ENCODE results near the gene CREB3L2. TPM values are rescaled to one million over a fixed set of nuclear protein-coding genes. Genes with fewer than 3 reads are reported as not detected.

The CREB3L2 gene
- total and polyA plus RNA-seq, 7 donors, result 2.2 to 14.7 (median 6.7) TPM

DNA sequence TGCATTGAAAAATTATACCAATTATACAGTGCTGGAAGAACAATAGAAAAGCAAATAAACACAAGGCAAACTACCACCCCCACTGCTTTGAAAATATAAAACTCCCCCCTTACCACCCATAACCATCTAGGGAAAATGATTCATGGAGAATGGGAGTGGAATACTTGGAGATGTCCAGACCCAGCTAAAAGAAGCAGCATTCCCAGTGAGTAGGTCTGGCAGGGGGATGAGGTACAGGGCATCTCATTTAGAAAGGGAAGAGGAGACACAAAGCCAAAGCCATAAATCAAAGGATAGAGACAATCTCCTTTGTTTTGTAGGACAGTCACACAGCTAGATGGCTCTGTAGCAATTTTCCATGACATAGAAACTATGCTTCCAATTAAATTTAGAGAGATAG, 119.1 kb downstream of the CREB3L2 start:
- DNase-seq (no peak), ATAC-seq (peak; percentile 37 to 70 (median 58))
- TF ChIP-seq, protein P1, sequence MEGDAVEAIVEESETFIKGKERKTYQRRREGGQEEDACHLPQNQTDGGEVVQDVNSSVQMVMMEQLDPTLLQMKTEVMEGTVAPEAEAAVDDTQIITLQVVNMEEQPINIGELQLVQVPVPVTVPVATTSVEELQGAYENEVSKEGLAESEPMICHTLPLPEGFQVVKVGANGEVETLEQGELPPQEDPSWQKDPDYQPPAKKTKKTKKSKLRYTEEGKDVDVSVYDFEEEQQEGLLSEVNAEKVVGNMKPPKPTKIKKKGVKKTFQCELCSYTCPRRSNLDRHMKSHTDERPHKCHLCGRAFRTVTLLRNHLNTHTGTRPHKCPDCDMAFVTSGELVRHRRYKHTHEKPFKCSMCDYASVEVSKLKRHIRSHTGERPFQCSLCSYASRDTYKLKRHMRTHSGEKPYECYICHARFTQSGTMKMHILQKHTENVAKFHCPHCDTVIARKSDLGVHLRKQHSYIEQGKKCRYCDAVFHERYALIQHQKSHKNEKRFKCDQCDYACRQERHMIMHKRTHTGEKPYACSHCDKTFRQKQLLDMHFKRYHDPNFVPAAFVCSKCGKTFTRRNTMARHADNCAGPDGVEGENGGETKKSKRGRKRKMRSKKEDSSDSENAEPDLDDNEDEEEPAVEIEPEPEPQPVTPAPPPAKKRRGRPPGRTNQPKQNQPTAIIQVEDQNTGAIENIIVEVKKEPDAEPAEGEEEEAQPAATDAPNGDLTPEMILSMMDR (IDR thresholded peaks at IDR 0.05), result no peak
- no peaks in the 10 kb centered on the region for H3K4me1 ChIP-seq
- intact Hi-C loops (cut with DNase I), result no loop called here
- no peak overlapping the region for H3K4me3 ChIP-seq
- H3K27ac ChIP-seq, result peak overlapping the region; percentile 65
- H3K27me3 ChIP-seq (ENCODE audit: insufficient read depth in 3 of 3, low read length in 2 of 3), result no peaks in the 10 kb centered on the region
- no peaks in the 10 kb centered on the region for H3K9me3 ChIP-seq
- H3K36me3 ChIP-seq (ENCODE audit: insufficient read depth in 1 of 2, low read depth in 1 of 2), result peaks cover 0 to 65% of the 10 kb centered on the region in 2 donors

DNA sequence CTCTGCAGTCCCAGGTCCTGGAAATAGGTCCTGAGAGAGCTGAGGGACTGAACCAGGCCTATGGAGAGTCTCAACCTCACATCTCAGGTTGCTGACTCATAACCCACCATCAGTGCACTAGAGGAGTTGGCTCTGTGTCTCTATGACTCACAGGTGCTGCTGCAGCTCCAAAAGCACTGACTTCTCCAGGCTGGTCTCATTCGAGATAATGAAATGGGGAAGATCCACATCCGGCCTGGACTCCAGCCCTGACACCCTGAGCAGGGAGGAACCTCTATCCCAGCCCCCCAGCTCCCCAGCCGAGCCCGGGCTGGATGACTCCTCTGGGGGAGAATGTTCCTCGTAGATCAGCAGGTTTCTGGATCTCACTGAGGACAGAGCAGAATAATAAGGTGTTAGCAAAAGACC, 119.6 kb downstream of the CREB3L2 start:
- Histone ChIP-seq H3K4me3 (no peak overlapping the region), H3K4me1 (no peaks in the 10 kb centered on the region), H3K27me3 (ENCODE audit: insufficient read depth in 3 of 3, low read length in 2 of 3) (no peaks in the 10 kb centered on the region), H3K9me3 (no peaks in the 10 kb centered on the region), H3K36me3 (ENCODE audit: insufficient read depth in 1 of 2, low read depth in 1 of 2) (peaks cover 0 to 65% of the 10 kb centered on the region in 2 donors), H3K27ac (peak overlapping the region; percentile 65)
- ATAC-seq (peak; percentile 86 to 95 (median 90)), DNase-seq (peak; percentile 52 to 74)
- WGBS, 3 donors, result 67 to 86% (median 75%) methylated on average over 5 of the region's 5 CpGs
- TF ChIP-seq, protein P1 (IDR thresholded peaks at IDR 0.05), result no peak
- intact Hi-C loops (cut with DNase I), result no loop called here

DNA sequence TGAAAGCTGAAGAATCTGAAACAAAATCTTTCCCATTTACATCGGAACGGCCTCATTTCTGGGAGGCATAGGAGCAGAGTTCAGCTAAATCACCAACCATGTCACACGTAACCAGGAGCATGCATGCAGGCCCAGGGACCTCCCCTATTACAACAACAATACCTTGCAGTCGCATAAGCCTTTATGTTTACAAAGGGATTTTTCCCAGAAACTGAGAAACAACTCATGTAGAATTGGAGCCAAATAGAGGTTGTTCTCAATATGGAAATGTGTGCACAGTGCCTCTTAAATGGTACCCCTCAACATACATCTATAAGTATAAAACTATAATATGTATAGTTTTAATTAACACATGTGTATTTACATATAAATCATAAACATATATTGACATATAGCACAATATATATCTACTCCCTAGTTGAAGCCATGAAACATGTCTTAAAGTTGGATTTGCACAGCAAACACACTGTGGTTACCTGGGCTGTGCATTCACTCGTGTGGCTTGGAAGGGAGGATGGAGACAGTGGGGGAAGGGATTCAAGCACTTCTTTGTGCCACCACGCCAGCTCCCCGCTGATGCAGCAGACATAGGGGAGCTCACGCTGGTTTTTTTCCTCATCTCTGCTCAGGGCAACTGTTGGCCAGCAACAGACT, 120.2 kb downstream of the CREB3L2 start:
- DNase-seq (no peak), ATAC-seq (no peak)
- H3K4me3 ChIP-seq, result no peak overlapping the region
- no peaks in the 10 kb centered on the region for H3K27me3 ChIP-seq (ENCODE audit: insufficient read depth in 3 of 3, low read length in 2 of 3)
- peaks cover 0 to 65% of the 10 kb centered on the region in 2 donors for H3K36me3 ChIP-seq (ENCODE audit: insufficient read depth in 1 of 2, low read depth in 1 of 2)
- TF ChIP-seq, protein P1 (IDR thresholded peaks at IDR 0.05), result no peak
- 97 to 100% (median 99%) methylated on average over 8 of the region's 8 CpGs for WGBS, 3 donors
- no peak overlapping the region for H3K27ac ChIP-seq
- intact Hi-C loops (cut with DNase I), result no loop called here
- no peaks in the 10 kb centered on the region for H3K9me3 ChIP-seq
- H3K4me1 ChIP-seq, result no peaks in the 10 kb centered on the region

DNA sequence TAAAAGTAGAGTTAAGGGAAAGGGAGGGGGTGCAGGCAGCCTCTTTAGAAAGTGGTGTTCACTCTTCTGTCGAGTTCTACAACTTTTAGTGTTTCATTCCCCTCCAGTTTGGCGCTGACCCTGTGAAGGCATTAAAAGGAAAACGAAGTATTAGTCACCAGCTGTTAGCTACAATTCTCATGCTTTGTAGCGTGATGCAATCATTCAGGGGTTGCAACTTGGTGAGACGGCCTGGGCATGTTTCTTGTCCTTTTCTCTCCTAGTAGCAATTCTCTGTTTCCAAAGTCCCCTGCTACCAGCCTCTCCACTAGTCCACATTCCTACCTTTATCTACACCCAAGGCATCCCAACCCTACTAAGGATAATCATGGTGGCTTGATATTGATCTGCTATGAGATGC, 121.5 kb downstream of the CREB3L2 start:
- DNase-seq, result no peak
- Histone ChIP-seq H3K27me3 (ENCODE audit: insufficient read depth in 3 of 3, low read length in 2 of 3) (no peaks in the 10 kb centered on the region), H3K9me3 (no peaks in the 10 kb centered on the region), H3K27ac (peak overlapping the region; percentile 78), H3K4me1 (peaks cover 2% of the 10 kb centered on the region), H3K36me3 (ENCODE audit: insufficient read depth in 1 of 2, low read depth in 1 of 2) (peaks cover 0 to 64% of the 10 kb centered on the region in 2 donors), H3K4me3 (no peak overlapping the region)
- intact Hi-C loops (cut with DNase I), result no loop called here
- TF ChIP-seq, protein P1 (IDR thresholded peaks at IDR 0.05), result no peak
- no peak for ATAC-seq
- 60 to 74% (median 63%) methylated on average over 5 of the region's 5 CpGs for WGBS, 3 donors

Measured in psoas muscle (tissue), 8 donors.